ENCODE results near the gene C1orf21.

Gene C1orf21

DNA sequence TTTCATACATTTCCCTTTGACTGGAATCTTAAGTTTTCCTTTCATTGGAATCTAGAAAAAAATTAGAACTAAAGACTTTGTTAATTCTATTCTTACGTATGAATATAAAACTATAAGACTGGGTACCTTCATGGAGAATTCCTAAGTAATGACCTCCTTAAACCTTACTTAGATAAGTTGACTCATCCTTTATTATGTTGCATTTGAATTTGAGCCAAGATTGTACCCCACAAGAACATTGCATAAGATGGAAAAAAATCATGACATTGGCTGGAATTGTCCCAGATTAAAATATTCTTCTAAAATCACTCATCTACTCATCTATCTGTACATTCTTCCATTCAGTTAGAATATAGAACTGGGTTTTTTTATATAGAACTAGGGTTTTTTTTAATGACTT is 137.4 kb downstream of the C1orf21 start:
- DNase-seq: no peak

DNA sequence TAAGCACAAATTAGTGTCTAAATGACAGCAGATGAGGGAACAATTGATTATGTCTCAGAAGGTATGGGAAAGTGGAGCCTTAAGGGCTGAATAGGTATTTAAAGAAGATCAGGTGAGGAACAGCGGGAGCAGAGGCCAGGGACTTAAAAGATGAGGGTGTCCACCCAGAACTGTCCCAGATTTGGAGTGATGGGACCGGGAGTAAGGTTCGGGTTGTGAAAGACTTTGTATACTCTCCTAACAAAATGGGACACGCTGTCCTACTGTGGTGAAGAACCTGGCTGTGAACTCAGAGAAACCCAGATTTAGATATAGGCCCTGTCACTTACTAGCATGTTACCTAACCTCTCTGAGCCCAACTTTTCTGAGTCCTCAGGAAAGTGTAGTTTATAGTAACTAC is 140.6 kb downstream of the C1orf21 start:
- DNase-seq: no peak

DNA sequence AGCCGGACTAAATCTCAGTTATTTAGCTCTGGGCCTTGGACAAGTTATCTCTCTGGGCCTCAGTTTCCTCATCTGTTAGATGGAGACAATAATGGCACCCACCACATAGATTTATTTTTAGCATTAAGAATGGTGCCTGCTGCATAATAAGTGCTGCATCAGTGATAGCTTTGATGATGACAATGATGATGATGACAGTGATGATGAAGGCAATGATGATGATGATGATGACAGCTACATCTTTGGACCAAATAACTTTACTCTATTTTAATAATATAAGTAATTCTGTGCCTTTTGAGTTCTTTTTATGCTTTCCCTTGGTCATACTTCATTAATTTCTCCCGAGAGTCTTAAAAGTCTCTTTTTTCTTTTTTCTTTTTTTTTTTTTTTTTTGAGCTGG is 143.4 kb downstream of the C1orf21 start:
- no peak for DNase-seq

- DNase-seq: no peak
Measured at GRCh38 chr1:184531296-184531695, 144.5 kb downstream of the C1orf21 start.

DNA sequence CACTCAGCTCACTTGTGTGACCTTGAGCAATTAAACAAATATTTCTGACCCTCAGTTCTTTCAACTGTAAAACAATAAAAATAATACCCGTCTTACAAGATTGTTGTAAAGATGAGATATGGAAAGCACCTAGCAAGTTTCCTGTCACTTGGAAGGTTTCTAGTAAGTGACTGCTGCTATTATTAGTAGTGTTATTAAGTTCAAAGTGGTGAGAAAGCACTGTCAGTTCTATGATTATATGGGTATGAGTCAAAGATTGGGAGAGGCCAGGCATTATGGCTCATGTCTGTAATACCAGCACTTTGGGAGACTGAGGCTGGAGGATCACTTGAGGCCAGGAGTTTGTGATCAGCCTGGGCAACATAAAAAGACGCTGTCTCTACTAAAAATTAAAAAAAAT is 145.4 kb downstream of the C1orf21 start:
- no peak for DNase-seq

GRCh38 chr1:184533049-184533448 is 146.2 kb downstream of the C1orf21 start:
- DNase-seq: peak; percentile 57 to 60

- no peak for DNase-seq
Measured at GRCh38 chr1:184533915-184534314, 147.1 kb downstream of the C1orf21 start.

DNA sequence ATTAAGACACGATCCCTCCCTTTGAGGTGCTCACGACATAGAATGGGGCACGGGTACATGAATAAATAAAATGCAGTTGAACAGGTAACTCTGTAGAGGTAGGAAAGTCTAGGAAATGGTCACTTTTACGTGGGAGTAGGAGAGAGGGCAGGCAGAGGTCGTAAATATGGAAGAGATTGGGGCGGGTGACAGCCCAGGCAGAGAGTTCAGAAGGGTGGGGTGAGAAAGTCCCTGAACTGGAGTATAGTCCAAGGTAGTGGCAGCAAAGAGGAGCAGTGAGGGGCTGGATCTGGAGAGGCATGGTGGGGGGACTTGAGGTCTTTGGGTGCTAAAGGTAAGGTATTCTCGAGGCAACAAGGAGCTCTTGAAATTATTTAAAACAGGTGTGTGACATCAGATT is 147.9 kb downstream of the C1orf21 start:
- no peak for DNase-seq

DNA sequence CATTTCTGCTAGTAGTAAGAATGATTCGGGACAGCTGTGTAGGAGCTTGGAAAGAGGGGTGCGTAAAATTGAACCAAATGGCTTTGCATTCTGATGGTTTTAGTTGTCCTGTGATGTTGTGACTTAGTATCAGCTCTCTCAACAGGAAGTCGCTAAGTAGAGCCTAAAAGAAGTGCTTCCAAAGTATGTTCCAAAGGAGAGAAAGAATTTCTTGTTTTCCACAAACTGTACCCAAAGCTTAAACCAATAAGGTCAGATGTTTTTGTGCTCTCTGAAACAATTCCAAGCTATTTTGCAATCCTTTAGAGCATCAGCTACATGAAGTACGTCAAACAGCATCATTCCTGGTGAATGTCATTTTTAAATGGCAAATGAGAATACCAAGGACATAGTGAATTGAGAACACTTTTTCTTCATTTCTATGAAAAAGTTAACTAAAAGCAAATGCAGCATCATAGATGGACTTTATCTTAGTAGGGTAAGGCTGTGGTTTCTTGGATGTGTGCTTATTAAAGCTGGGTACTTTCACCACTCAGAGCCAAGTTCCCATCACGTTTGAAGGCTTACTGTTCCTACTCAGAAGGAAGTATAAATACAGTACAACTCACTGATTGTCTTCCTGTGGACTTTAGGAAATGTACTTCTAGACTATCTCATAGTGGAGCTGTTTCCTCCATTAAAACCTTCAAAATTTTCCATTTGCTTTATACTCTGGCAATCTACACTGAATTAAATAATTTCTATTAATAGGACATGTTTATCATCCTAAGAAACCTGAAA is 148.6 kb downstream of the C1orf21 start:
- no peak for DNase-seq

GRCh38 chr1:184536246-184536985 is 149.6 kb downstream of the C1orf21 start:
- no peak for DNase-seq

DNA sequence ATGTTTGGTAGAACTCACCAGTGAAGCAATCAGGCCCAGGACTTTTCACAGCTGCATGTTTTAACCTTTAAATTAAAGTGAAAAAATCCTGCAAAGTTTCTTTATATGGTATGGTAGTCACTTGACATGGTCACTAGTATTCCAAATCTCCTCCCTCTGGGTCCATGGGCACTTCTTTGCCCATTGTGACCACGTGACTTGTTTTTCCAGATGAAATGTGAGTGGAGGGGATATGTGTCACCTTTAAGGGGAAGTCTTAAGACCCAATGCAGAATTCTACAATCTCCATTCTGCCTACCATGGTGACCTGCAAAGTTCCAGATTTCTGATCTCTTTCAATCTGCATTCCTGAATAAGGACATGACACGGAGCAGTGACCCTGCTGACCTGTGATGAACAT is 152.8 kb downstream of the C1orf21 start:
- no peak for DNase-seq

DNA sequence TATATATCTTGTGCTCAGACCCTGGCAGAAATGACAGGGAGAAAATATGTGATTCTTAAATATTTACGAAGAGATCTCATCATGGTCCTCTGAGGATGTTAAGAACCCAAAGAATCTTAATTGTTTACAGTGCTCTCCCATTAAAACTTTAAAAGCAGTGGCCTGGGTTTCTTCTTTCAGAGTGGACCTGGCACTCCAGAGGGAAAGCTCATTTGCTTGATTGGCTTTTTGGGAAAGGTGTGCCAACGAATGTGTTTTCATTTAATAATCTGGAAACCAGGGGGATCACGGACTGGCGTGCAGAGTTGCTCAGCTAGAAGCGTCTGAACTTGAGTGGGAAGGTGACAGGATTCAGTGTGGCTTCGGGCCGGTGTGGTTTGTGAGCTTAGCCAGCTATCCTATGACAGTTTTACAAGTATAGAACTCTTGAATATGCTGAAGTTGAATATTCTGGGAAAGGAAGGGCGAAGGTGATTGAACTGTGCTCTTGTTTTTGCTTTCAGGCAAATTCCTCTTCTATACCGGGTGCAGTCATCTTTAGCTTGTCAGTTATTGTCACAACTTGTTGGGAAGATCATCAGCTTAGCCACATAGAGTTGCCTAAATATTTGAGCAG is 154.8 kb downstream of the C1orf21 start:
- no peak for DNase-seq

GRCh38 chr1:184542291-184542690 is 155.5 kb downstream of the C1orf21 start:
- no peak for DNase-seq

DNA sequence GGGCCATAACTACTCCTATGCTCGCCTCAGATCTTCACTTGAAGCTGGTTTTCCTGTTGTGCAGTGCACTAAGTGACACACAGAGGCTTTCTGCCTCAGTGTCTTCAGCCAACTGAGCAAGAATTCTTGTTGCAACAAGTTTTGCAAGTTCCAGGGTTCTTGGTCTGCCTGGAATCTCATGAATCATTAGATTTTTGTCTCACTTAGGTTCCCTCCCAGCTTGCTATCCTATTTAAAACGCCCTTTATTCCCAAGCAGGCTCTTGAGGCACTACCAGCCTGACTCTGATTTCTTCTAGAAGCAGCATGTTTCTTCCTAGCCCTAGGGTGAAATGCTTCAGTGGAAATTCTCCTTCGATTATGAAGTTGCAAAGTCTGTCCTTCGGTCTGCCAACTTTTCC is 158.8 kb downstream of the C1orf21 start:
- DNase-seq: no peak

DNA sequence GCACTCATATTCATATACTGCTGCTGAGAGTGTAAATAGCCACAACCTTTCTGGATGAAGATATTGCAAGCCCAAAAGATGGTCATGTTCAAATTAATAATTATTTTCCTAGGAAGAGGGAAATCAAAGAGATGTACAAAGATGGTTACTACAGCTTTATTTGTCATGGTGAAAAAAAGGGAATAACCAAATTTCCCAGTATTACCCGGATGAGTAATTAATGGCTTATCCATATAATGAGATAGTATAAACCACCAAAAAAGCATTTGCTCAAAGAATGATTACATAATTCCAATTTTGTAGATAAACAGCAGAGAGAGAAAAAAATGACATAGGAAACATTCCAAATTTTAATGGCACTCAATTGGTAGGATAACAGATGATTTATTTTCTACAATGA is 165.6 kb downstream of the C1orf21 start:
- DNase-seq: peak; percentile 24 to 32

DNA sequence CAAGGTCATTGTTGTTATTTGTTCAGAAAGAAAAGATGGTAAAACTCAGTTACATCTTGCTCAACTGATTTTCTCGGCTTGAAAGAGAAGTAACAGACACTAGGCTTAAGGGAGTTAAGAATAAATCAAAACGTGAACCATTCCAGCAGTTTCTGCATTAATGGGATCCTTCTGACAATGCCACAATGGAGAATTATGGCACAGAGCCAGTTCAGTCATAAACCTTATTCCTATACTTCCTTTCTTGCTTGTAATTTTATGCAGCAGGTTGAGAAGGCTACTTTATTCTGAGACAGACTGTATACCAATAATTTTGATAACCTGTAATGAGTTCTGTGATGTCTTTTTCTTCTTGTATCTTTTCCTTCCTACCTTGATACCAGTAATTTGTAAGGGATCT is 167.0 kb downstream of the C1orf21 start:
- DNase-seq: no peak

GRCh38 chr1:184555665-184556641 is 169.1 kb downstream of the C1orf21 start:
- DNase-seq: no peak

- no peak for DNase-seq
Measured at GRCh38 chr1:184556665-184557064, 169.8 kb downstream of the C1orf21 start.

DNA sequence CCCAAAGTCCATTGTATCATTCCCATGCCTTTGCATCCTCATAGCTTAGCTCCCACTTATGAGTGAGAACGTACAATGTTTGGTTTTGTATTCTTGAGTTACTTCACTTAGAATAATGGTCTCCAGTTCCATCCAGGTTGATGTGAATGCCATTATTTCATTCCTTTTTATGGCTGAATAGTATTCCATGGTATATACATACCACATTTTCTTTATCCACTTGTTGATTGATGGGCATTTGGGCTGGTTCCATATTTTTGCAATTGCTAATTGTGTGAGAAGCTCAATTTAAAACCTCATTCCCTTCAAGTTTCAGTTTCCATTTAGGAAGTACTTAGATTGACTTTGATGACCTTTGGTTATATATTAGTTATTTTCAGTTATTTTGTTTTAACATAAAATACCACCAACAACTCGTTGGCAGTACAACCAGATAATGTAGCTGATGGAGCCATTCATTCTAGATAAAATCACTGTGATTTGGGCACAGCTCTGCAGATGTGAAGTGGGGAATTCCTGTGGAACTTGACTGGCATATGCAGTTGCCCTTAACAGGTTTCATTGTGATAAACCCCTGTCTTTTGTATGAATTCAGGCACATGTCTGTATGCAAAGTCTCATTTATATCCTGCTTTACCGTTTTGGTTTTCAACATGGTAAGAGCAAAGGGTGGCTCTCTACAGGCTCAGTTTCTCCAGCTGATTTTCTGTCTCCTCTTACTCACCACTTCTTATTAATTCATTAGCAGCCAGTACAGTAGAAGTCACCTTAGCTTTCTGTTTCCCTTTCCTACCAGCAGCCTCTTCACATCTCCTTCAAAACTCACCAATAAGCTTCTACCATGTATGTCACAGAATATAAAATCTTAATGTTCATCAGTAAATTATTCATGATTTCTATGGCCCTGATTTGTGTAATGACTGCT is 170.9 kb downstream of the C1orf21 start:
- DNase-seq: no peak

GRCh38 chr1:184558691-184559090 is 171.9 kb downstream of the C1orf21 start:
- no peak for DNase-seq

DNA sequence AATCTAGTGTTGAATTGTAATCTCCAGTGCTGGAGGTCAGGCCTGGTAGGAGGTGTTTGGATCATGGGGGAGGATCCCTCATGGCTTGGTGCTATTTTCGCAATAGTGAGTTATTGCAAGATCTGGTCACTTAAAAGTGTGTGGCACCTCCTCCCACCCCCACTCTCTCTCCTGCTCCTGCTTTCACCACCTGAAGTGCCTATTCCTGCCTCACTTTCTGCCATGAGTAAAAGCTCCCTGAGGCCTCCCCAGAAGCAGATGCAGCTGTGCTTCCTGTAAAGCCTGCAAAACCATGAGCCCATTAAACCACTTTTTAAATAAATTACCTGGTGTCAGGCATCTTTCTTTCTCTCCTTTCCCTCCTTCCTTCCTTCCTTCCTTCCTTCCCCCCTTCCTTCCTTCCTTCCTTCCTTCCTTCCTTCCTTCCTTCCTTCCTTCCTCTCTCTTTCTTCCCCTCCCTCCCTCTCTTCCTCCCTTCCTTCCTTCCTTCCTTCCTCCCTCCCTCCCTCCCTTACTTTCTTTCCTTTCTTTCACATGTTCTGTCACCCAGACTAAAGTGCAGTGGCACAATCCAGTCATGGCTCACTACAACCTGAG is 172.4 kb downstream of the C1orf21 start:
- no peak for DNase-seq

All from inflammatory macrophage treated with lipopolysaccharide for 1 hour (primary cell).